Measurements from ENCODE around the gene IL36A.

The IL36A gene, protein sequence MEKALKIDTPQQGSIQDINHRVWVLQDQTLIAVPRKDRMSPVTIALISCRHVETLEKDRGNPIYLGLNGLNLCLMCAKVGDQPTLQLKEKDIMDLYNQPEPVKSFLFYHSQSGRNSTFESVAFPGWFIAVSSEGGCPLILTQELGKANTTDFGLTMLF

DNA sequence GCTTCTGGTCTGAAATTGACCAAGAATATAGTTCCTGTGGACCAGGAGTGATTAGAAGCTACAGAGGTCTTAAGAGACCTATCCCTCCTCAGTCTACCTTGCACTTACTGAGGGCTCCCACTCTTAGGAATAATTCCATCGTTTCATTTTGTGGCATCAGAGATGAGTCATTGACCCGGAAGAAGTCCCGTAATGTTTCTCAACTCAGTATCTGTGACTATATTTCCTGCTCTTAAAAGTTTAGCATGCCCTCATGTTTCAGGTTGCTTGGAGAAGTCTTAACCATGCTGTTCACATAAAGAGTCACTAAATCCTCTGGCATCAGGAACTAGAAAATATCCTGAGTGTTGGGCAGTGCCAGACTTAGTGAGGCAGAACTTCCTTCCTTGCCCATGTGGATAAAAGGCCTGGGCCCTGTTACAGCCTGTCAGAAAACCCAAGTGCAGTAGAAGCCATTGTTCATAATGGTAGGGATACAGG lies at the start of gene IL36A:
Gene IL36A (plus strand): TSS at position 430 of the 480 bp plus-strand sequence. CDS start 413 bp downstream, outside the sequence.
- DNase-seq, result no peak

DNA sequence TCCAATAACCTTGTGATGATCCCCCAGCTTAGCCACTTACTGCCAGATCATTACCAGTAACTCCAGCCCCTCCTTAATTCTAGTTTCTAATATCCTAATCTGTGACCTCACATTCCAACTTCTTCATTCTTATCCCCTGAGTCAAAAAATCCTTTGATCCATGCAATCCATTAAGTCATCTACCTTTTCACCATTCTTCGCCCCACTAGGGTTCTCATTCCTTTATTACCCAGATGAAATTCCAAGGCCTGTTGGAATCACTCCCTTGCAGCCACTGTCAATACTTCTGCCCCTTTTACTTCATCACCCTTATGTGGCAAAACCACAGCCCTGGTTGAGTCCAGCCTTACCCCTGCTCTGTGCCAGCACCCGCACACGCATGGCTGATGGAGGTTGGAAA lies 47.7 kb upstream of the IL36A start:
- no peak for DNase-seq

- DNase-seq, result peak; percentile 27
Measured at GRCh38 chr2:112958428-112959108, 46.7 kb upstream of the IL36A start.

- no peak for DNase-seq
Measured at GRCh38 chr2:112959109-112959812, 46.0 kb upstream of the IL36A start.

- no peak for DNase-seq
Measured at GRCh38 chr2:112960230-112960825, 44.9 kb upstream of the IL36A start.

GRCh38 chr2:112962308-112963175 lies 42.7 kb upstream of the IL36A start:
- DNase-seq, result no peak

GRCh38 chr2:112967023-112967422 lies 38.2 kb upstream of the IL36A start:
- DNase-seq, result no peak

GRCh38 chr2:112972423-112973086 lies 32.7 kb upstream of the IL36A start:
- no peak for DNase-seq

- DNase-seq, result no peak
Measured at GRCh38 chr2:112973156-112973555, 32.1 kb upstream of the IL36A start.

- DNase-seq, result no peak
Measured at GRCh38 chr2:112977559-112978056, 27.7 kb upstream of the IL36A start, which contains the start of gene IL36G. Gene IL36G (plus strand): TSS chr2:112978006. CDS start chr2:112978639, 633 bp downstream.

GRCh38 chr2:112979731-112980130 lies 25.5 kb upstream of the IL36A start:
- no peak for DNase-seq

DNA sequence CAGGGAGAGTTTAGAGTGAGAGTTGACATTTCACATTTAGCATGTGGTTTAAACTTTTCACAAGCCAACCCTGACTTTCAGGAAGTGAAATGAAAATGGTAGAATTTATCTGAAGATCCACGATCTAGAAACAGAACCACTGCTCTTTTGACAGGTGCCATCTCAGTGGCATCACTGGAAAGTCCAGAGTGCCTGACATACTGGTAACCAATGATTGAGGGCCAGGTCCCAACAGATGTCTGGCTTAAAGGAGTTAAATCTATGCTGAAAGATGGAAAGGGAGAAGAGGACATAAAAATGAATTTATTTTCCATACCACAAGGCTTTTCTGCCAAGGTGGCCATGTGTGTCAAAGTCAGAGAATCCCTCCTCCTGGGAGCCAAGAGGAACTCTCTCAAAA lies 24.7 kb upstream of the IL36A start:
- DNase-seq, result no peak

- peak; percentile 19 for DNase-seq
Measured at GRCh38 chr2:112985090-112985489, 20.2 kb upstream of the IL36A start.

DNA sequence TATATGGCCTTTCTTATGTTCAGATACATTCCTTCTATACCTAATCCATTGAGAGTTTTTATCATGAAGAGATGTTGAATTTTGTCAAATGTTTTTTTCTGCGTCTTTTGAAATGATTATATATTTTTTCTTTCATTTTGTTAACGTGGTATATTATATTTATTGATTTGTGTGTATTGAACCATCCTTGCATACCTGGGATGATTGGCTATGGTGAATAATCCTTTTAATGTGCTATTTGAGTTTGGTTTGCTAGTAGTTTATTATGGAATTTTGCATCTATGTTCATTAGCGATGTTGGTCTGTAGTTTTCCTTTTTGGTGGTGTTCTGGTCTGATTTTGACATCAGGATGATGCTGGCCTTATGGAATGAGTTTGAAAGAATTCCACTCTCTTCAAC lies 15.6 kb upstream of the IL36A start:
- DNase-seq, result no peak

GRCh38 chr2:112993831-112994230 lies 11.4 kb upstream of the IL36A start:
- DNase-seq, result no peak

DNA sequence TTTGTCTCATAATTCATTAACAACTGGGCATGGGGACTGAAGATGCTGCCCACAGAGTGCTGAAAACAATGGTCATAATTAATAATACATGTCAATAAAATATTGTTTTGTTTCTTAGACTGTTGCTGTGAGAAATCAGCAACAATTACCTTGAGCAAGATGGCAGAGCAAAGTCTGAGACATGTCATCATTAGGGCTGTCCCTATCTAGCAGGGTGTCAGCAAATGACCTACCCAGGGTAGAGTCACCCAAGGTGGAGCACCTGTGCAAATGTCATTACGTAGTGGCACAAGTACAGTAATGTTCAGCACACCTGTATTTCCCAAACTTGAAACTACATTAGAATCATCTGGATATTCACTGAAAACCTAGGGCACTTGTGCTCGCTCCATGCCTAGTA lies 10.6 kb upstream of the IL36A start:
- no peak for DNase-seq

GRCh38 chr2:112995346-112995920 lies 9.8 kb upstream of the IL36A start:
- DNase-seq, result no peak

DNA sequence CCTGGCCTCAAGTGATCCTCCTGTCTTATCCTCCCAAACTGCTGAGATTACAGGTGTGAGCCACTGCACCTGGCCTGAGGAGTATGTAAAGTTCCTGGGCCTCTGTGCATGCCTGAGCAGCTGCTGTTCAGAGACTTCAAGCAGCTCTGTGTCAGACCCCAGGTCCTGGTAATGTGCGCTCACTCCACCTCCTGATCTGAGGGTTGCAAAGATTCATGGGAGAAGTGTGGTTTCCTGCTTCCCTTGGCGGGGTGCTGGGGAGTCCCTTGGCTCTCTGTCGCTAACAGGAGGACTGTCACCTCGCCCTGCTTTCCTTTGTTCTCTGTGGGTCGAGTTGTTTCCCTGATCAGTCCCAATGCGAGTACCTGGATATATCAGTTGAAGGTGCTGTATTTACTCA lies 8.6 kb upstream of the IL36A start:
- DNase-seq, result peak; percentile 78

- no peak for DNase-seq
Measured at GRCh38 chr2:112997151-112997550, 8.1 kb upstream of the IL36A start.

GRCh38 chr2:113000436-113000835 lies 4.8 kb upstream of the IL36A start:
- DNase-seq, result no peak

DNA sequence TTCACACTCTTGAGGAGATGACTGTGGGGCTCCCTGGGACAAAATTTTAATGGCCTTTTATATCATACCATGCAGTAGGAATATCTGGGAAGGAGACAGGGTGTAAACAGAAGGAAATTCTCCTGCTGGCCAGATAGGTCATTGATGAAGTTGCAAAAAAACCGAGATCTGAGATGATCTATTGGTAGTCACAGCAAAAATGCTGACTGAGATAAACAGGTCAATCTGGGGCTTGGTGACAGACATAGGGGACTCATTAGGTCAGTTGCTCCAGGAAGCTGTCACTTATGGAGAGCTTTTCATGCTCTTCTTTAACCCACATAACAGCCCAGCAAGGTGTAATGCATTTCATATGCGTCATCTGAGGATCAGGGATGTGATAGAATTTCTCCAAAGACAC lies 2.6 kb upstream of the IL36A start:
- DNase-seq, result no peak

All from CD4-positive, alpha-beta T cell treated with Interleukin-15 for 1 hour (primary cell).